DMS79 treated with DMSO at 0.1 percent for 48 hours (cell line): ENCODE results near the gene CARF.
A peak's percentile ranks its signal among the peaks of the same experiment; 100 is the strongest.
"Not testable (repeated sequence)": the region's sequence is repeated elsewhere in the genome, so short reads cannot be mapped to it uniquely, and the experiment has no call there.

Source experiments
- DNase-seq: peaks from one replicate; lab custom pipeline; 2025; lab: John Stamatoyannopoulos, UW

Gene CARF

GRCh38 chr2:202933958-202934357 lies 21.9 kb downstream of the CARF start:
- no peak for DNase-seq

DNA sequence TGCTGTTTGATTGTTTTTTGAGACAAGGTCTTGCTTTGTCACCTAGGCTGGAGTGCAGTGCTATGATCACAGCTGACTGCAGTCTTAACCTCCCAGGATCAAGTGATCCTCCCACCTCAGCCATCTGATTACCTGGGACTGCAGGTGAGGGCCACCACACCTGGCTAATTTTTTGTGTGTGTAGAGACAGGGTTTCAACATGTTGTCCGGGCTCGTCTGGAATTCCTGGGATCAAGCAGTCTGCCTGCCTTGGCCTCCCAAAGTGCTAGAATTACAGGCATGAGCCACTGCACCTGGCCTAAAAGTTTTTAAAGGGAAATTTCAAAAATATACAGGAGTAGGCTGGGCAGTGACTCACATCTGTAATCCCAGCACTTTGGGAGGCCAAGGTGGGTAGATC lies 22.4 kb downstream of the CARF start:
- no peak for DNase-seq

GRCh38 chr2:202938960-202939359 lies 26.9 kb downstream of the CARF start:
- no peak for DNase-seq

GRCh38 chr2:202941771-202942170 lies 29.7 kb downstream of the CARF start:
- no peak for DNase-seq

- no peak for DNase-seq
Observed at GRCh38 chr2:202944408-202944807, 32.3 kb downstream of the CARF start.

- DNase-seq, result no peak
Observed at GRCh38 chr2:202944816-202945215, 32.7 kb downstream of the CARF start.

DNA sequence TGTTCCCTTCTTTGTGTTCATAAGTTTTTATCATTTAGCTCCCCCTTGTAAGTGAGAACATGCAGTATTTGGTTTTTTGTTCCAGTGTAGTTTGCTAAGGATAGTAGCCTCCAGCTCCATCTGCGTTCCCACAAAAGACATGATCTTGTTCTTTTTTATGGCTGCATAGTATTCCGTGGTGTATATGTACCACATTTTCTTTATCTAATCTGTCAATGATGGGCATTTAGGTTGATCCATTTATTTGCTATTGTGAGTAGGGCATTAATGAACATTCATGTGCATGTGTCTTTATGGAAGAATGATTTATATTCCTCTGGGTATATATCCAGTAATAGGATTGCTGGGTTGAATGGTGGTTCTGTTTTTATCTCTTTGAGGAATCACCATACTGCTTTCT lies 33.4 kb downstream of the CARF start:
- DNase-seq, result no peak

DNA sequence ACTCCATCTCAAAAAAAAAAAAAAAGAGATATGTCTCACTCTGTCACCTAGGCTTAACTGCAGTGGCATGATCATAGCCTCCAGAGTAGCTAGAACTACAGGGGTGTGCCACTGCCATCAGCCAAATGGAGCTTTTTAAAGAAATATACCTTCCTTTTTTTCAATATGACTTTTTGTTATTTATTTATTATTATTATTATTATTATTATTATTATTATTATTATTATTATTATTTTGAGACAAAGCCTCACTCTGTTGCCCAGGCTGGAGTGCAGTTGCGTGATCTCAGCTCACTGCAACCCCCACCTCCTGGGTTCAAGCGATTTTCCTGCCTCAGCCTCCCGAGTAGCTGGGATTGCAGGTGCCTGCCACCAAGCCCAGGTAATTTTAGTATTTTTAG lies 37.3 kb downstream of the CARF start:
- not testable (repeated sequence) for DNase-seq

DNA sequence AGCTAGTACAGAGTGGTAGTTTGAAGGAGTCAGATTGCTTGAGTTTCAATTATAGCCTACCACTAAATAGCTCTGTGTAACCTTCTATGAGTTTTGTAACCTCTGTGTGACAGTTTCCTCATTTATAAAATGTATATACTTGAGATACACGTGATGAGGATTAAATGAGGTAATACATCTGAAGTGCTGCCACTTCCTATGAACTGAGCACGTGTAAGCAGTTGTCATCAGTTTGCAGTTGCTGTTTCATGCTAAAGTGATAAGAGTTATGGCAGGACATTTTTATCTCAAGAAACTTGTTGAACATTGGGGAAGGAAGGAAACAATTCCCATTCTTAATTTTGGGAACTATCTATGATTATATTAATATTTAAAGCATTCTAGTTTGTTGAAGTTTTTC lies 38.5 kb downstream of the CARF start:
- no peak for DNase-seq

DNA sequence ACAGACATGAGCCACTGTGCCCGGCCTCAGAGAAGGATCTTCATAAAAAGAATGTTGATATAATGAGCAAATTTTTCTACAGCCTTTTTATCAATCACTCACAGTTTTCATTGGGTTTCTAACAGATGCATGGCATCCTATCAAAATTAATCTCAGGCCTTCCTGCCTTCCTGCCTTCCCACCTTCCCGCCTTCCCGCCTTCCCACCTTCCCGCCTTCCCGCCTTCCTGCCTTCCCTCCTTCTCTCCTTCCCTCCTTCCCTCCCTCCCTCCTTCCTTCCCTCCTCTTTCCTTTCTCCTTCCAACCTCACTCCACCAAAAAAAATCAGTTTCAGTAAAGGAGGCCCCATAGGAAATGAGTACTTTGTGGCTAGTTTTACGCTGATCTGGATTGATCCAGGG lies 48.4 kb downstream of the CARF start:
- no peak for DNase-seq

GRCh38 chr2:202963712-202964111 lies 51.6 kb downstream of the CARF start:
- no peak for DNase-seq

DNA sequence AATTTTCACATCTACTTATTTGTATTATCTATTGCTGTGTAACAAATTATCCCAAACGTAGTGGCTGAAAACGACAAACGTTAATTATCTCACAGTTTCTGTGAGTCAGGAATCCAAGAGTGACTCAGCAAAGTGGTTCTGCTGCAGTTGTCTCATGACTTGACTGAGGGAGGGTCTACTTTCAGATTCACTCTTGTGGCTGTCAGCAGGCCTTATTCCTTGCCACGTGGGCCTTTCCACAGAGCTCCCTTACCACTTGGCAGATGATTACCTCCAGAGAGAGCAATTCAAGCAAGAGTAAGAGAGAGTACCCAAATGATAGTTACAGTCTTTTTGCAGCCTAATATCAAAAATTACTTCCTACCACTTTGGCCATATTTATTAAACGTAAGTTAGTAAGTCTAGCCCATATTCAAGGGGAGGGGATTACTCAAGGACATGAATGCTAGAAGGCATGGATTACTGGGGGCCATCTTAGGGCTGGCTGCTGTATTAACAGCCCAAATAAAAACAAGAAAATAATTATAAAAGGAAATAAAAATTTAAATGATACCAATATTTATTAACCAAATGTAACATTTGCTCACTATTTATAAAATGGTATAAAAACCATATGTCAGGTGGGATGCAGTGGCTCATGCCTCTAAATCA lies 53.9 kb downstream of the CARF start:
- no peak for DNase-seq

DNA sequence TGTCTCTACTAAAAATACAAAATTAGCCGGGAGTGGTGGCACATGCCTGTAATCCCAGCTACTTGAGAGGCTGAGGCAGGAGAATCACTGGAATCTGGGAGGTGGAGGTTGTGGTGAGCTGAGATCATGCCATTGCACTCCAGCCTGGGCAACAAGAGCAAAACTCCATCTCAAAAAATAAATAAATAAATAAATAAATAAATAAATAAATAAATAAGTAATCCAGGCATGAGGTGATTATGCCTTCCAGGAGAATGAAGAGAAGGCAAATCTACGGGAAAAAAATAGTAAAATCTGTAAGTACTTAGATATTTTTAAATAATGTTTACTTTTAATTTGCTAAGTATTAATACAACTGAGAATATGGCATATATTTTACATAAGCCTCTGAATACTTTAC lies 57.3 kb downstream of the CARF start:
- DNase-seq, result not testable (repeated sequence)

- DNase-seq, result no peak
Observed at GRCh38 chr2:202976809-202977208, 64.7 kb downstream of the CARF start.

DNA sequence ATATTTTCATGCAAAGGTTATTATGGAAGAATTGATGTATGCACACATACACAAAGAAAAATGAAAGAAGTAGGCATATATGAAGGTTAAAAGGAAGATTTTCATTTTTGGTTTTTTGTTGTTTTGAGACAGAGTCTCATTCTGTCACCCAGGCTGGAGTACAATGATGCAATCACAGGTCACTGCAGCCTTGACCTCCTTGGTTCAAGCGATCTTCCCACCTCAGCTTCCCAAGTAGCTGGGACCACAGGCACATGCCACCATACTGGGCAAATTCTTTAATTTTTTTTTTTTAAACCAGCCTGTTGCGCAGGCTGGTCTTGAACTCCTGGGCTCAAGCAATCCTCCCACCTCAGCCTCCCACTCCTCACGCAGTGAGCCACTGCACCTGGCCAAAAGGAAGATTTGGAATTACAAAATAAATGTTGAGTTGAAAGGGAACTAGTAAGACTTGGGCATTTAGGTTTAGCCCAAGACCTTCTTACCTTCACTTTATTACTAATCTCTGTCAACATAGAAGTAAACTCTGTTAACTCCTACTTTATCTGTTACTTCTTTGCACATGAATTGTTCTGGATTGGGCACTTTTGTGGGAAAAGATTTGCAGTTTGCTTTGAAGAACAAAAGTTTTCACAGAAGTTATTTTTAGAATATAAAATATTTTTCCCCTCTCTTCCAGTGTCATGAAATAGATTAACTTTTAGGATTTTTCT lies 70.9 kb downstream of the CARF start:
- no peak for DNase-seq

GRCh38 chr2:202989749-202990148 lies 77.7 kb downstream of the CARF start:
- no peak for DNase-seq

GRCh38 chr2:202990501-202990900 lies 78.4 kb downstream of the CARF start:
- DNase-seq, result no peak

DNA sequence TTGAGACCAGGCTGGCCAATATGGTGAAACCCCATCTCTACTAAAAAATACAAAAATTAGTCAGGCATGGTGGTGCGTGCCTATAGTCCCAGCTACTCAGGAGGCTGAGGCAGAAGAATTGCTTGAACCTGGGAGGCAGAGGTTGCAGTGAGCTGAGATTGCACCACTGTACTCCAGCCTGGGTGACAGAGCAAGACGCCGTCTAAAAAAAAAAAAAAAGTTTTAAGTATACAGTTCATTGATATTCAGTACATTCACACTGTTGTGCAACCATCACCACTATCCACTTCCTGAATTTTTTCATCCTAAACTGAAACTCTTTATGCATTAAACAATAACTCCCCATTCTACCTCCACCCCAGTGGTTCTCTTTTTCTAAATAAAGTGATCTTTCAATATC lies 85.0 kb downstream of the CARF start:
- not testable (repeated sequence) for DNase-seq

DNA sequence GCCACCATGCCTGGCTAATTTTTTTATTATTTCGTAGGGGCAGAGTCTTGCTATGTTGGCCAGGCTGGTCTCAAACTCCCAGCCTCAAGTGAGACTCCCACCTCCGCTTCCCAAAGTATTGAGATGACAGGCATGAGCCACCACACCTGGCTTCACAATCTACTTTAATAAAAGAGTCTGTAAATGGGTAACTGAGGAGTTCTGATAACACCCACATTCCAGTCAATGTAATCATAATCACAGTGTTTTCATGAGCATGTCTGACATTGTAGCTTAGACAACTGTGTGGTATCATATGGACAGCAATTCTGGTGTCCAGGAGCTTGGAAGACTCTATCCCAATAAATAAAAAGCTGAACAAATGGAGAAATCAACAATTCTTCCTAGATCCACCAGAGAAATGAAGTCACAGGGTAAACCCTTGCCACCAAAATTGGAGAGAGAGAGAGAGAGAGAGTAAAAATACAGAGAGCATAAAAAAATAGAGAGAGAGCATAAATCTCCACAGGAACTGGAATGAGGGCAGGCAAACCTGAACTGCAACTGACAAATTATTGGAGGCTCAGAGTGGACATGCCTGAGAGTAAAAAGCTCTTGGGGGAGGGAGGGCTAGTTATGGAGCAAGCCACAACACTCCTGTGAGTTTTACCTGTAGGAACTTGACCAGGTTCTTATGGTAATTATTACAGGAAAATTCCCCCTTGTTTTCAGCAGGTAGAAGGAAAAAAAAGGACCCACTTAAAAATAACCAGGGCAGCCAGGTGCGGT lies 90.2 kb downstream of the CARF start:
- DNase-seq, result no peak

DNA sequence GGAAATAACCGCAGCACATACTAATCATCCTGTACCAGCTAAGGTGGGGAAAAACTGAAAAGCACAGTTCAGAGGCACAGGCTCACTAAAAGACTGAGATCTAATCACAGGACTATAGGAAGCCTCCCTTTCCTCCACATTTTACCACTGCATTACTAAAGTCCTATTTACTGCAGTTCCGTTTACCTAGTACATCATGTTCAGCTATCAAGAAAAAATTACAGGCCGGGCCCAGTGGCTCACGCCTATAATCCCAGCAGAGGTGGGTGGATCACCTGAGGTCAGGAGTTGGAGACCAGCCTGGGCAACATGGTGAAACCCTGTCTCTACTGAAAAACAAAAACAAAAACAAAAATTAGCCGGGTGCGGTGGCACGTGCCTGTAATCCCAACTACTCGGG lies 91.6 kb downstream of the CARF start:
- no peak for DNase-seq

DNA sequence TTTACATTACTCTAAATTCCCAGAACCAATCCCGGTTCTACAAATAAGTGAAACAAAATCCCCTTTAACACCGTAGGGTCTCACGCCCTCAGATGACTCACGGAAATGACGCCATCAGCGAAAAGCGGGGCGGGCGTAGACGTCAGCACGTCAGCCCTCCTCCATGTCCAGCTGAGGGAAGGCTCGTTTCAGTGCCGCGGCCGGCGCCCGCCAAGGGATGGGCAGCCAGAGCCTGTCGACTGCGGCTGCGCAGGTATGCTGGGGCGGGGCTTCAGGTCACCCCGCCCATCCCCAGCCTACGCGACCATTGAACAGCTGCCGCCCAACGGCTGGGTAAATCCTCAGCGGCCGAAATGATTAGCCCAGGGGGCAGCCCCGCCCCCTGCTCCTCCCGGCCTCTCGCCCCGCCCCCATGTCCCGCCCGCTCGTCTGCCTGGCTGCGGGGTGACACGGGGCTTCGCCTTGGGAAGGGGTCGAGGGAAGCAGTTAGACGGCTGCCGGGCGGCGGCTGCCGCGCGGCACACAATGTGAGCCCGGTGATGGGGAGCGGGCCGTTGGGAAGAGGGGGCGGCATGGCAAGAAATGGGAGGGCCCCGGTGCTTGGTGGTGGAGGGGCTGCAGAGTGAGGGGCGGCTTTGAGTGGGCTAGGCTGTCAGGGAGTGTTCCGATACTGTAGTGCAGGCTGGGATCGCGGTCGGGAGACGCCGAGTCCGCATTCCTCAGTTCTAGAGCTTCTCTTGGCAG lies 102.6 kb downstream of the CARF start, which contains the start of gene NBEAL1:
Gene NBEAL1, plus strand, starts transcription at position 420 of the 744 bp plus-strand sequence. CDS start 1,510 bp downstream, outside the sequence.
- DNase-seq, result peak; percentile 94

- no peak for DNase-seq
Observed at GRCh38 chr2:203016716-203017115, 104.6 kb downstream of the CARF start.
